Activated naive CD8-positive, alpha-beta T cell treated with anti-CD3 and anti-CD28 coated beads for 36 hours (primary cell): Measurements from ENCODE around the gene PSMB5. TPM values are rescaled to one million over a fixed set of nuclear protein-coding genes. Genes with fewer than 3 reads are reported as not detected.

Experiments used
- DNase-seq: peaks from one replicate; pipeline ENCODE4 v3.0.0; 2021
- H3K27ac Mint-ChIP-seq: one replicate; pipeline ENCODE4 v1.8.0; 2022; ENCODE audit warnings: mild to moderate bottlenecking, moderate library complexity, mixed read lengths
- H3K27me3 Mint-ChIP-seq: one replicate; pipeline ENCODE4 v1.8.0; 2022; ENCODE audit warnings: mild to moderate bottlenecking, mixed read lengths
- H3K36me3 Mint-ChIP-seq: one replicate; pipeline ENCODE4 v1.8.0; 2021; ENCODE audit warnings: mild to moderate bottlenecking, mixed read lengths
- H3K4me1 Mint-ChIP-seq: one replicate; pipeline ENCODE4 v1.8.0; 2021; ENCODE audit warnings: mixed read lengths
- H3K4me3 Mint-ChIP-seq: one replicate; pipeline ENCODE4 v1.8.0; 2022; ENCODE audit warnings: mild to moderate bottlenecking, moderate library complexity, mixed read lengths
- H3K9me3 Mint-ChIP-seq: one replicate; pipeline ENCODE4 v1.8.0; 2022; ENCODE audit warnings: mixed read lengths
- total RNA-seq, 2 experiments: library from RNA; stranded (reverse); gene quantifications; one replicate each; pipeline ENCODE4 v1.2.3, GENCODE V29; 2021

The PSMB5 gene
- total RNA-seq, 2 experiments from 2014 or later, result 162 to 164 TPM

GRCh38 chr14:22981876-22982476 is 52.7 kb downstream of the PSMB5 start:
- H3K27me3 Mint-ChIP-seq, result peaks cover 4% of the 10 kb centered on the region
- H3K27ac Mint-ChIP-seq, result no peak overlapping the region
- H3K4me3 Mint-ChIP-seq, result no peak overlapping the region
- peak; percentile 11 for DNase-seq
- peaks cover 5% of the 10 kb centered on the region for H3K4me1 Mint-ChIP-seq
- H3K9me3 Mint-ChIP-seq, result no peaks in the 10 kb centered on the region
- H3K36me3 Mint-ChIP-seq, result no peaks in the 10 kb centered on the region

DNA sequence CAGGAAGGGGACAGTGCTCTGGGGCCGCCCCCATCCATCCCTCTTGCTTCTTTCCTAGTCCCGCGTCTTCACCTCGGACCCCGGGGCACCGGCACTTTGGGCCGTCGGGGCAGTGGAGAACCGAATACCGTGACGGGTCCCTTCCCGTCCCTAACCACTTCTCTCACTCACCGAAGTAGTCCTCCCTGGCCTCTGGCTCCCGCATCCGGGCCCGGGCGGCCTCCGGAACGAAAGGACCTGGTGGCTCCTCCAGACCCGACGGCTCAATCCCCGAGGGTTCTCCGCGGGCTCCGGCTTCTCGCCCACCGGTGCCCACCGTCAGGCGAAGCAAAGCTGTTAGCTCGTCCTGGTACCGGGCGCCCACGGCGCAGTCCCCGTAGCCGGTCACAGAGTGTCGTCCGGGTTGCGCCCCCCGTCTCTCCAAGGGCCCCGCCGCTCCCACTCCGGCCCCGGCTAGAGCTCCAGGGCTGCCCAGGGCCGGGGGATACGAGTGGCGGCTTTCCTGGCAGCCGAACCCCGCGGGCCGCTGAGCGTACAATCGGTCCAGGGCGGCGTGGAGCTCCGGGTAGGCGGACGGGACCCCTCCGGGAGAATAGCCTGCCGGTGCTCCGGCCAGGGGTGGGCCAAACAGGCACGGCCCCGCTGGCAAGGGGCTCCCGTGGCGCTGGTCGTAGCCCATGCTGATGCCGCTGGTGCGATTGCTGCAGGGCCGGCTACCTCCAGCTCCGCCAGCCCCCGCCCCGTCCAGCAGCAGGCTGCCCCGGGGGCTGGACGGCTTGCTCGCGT is 53.4 kb downstream of the PSMB5 start:
- Mint-ChIP-seq H3K9me3 (no peaks in the 10 kb centered on the region), H3K4me3 (peak overlapping the region; percentile 35), H3K4me1 (peaks cover 5% of the 10 kb centered on the region), H3K36me3 (no peaks in the 10 kb centered on the region), H3K27ac (no peak overlapping the region), H3K27me3 (peaks cover 4% of the 10 kb centered on the region)
- peak; percentile 12 for DNase-seq

DNA sequence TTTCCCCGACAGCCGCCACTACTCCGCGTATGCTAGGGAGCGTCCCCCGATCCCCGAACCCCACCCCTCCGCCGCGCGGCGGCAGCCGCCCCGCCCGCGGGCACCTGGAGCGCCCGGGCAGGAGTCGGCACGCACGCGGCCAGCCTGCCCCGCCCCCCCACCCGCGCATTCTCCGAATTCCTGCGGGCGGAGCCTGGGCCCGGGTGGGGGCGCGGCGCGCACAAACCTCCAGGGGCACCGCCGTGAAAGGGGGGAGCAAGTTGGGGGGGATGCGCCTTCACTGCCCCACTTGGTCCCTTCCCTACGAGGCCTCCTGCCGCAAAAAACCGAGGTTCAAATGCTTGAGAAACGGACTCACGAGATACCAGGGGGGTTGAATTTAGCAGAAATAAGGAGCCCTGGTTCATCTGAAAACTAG is 54.0 kb downstream of the PSMB5 start:
- Mint-ChIP-seq H3K4me1 (peaks cover 5% of the 10 kb centered on the region), H3K27me3 (peaks cover 4% of the 10 kb centered on the region), H3K4me3 (peak overlapping the region; percentile 35), H3K27ac (no peak overlapping the region), H3K9me3 (no peaks in the 10 kb centered on the region), H3K36me3 (no peaks in the 10 kb centered on the region)
- DNase-seq, result peak; percentile 36

- H3K27me3 Mint-ChIP-seq, result peaks cover 4% of the 10 kb centered on the region
- no peaks in the 10 kb centered on the region for H3K9me3 Mint-ChIP-seq
- H3K4me3 Mint-ChIP-seq, result peak overlapping the region; percentile 12
- H3K4me1 Mint-ChIP-seq, result peaks cover 5% of the 10 kb centered on the region
- peak overlapping the region; percentile 7 for H3K27ac Mint-ChIP-seq
- DNase-seq, result no peak
- H3K36me3 Mint-ChIP-seq, result no peaks in the 10 kb centered on the region
Measured at GRCh38 chr14:22979748-22980392, 54.8 kb downstream of the PSMB5 start.

GRCh38 chr14:22978981-22979671 is 55.6 kb downstream of the PSMB5 start:
- no peak overlapping the region for H3K4me3 Mint-ChIP-seq
- peaks cover 4% of the 10 kb centered on the region for H3K27me3 Mint-ChIP-seq
- no peak for DNase-seq
- H3K27ac Mint-ChIP-seq, result no peak overlapping the region
- no peaks in the 10 kb centered on the region for H3K36me3 Mint-ChIP-seq
- peaks cover 5% of the 10 kb centered on the region for H3K4me1 Mint-ChIP-seq
- H3K9me3 Mint-ChIP-seq, result no peaks in the 10 kb centered on the region

DNA sequence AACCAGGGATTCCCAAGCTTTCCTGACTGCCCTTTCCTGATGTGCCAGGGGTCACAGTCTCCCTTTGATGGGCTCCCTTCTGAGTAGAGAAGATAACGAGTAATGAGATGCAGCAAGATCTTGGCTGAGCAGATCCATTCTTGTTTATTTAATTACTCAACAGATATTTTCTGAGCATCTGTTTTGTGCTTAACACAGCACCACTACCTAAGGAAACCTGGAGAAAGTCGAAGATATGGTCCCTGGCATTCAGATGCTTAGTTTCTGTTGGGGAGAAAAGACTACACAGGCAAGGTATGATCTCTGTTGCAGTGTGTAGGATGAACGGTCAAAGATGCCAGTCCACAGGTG is 56.2 kb downstream of the PSMB5 start:
- Mint-ChIP-seq H3K9me3 (no peaks in the 10 kb centered on the region), H3K4me3 (no peak overlapping the region), H3K36me3 (no peaks in the 10 kb centered on the region), H3K27me3 (peaks cover 4% of the 10 kb centered on the region), H3K27ac (no peak overlapping the region), H3K4me1 (peaks cover 5% of the 10 kb centered on the region)
- no peak for DNase-seq

DNA sequence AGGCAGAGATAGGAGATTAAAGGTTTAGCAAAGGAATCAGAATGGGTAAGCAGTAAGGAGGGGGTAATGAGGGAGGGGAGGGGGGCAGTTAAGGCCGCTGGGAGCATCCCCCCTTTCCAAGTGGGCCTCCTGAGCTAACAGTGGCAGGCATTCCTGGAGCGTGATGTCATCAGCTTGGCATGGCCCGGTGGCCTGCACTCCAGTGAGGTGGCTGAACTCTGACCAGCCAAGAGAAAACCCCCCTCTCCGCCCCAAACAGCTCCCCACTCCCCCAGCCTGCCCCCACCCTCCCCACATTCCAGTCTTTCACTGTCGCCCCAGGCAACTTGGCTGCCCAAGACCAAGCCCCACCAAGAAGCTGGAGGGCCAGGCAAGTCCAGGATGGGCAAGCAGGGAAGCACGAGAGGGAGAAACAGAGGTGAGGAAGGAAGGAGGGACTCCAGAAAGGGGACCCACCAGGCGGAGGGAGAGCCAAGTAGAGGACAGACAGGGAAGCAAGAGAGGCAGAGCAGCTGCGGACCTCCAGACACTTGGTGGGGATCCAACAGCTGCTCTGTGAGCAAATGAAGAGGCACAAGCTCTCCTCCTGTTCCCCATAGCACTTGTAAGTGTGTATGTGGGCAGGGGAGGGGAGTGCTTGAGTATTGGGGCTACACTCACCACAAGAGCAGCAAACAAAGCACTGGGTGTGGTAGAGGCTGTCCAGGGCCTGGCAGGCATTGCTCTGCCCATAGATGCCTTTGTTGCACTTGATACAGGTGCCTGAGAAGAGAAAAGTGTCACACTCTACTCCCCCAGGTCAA is 56.8 kb downstream of the PSMB5 start:
- no peaks in the 10 kb centered on the region for H3K36me3 Mint-ChIP-seq
- H3K4me1 Mint-ChIP-seq, result peaks cover 5% of the 10 kb centered on the region
- H3K9me3 Mint-ChIP-seq, result no peaks in the 10 kb centered on the region
- H3K27ac Mint-ChIP-seq, result no peak overlapping the region
- H3K27me3 Mint-ChIP-seq, result peaks cover 4% of the 10 kb centered on the region
- H3K4me3 Mint-ChIP-seq, result no peak overlapping the region
- no peak for DNase-seq

DNA sequence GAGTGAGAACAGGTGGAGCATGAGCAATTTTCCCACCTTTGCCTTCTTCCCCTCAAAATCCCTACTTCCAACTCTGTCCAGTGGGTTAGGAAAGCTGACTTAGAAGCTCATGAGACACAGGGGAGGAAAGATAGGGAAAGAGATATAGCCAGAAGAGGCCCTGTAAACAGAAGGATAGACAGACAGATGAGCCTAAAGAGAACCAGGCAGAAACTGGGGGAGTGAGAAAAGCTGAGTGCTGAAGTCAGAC is 57.3 kb downstream of the PSMB5 start:
- Mint-ChIP-seq H3K4me1 (peaks cover 5% of the 10 kb centered on the region), H3K27ac (no peak overlapping the region), H3K36me3 (no peaks in the 10 kb centered on the region), H3K4me3 (no peak overlapping the region), H3K27me3 (peaks cover 4% of the 10 kb centered on the region), H3K9me3 (no peaks in the 10 kb centered on the region)
- no peak for DNase-seq

GRCh38 chr14:22976620-22977433 is 57.9 kb downstream of the PSMB5 start:
- no peak overlapping the region for H3K27ac Mint-ChIP-seq
- H3K36me3 Mint-ChIP-seq, result no peaks in the 10 kb centered on the region
- H3K9me3 Mint-ChIP-seq, result no peaks in the 10 kb centered on the region
- peaks cover 4% of the 10 kb centered on the region for H3K27me3 Mint-ChIP-seq
- H3K4me3 Mint-ChIP-seq, result no peak overlapping the region
- no peak for DNase-seq
- H3K4me1 Mint-ChIP-seq, result peaks cover 5% of the 10 kb centered on the region

Other genes starting within 250 kb of the PSMB5 start
- 1 to 10 TPM in 1 of 2 experiments, under 1 TPM in 1; 0.56 to 1.0 TPM for gene SLC7A7, start 219.5 kb downstream of the PSMB5 start, total RNA-seq
- 100 to 1,000 TPM; 154 to 170 TPM for gene MRPL52, start 205.0 kb downstream of the PSMB5 start, total RNA-seq
- 1 to 10 TPM; 1.1 to 1.8 TPM for gene MMP14, start 198.3 kb downstream of the PSMB5 start, total RNA-seq
- 10 to 100 TPM; 17.6 to 18.7 TPM for gene LRP10, start 163.2 kb downstream of the PSMB5 start, total RNA-seq
- gene REM2, start 151.7 kb downstream of the PSMB5 start, total RNA-seq, result under 1 TPM; 0.14 to 0.19 TPM
- gene RBM23, start 115.8 kb downstream of the PSMB5 start, total RNA-seq, result 10 to 100 TPM; 66.2 to 67.2 TPM
- 100 to 1,000 TPM; 169 to 190 TPM for gene PRMT5, start 105.5 kb downstream of the PSMB5 start, total RNA-seq
- gene HAUS4, start 77.8 kb downstream of the PSMB5 start, total RNA-seq, result 10 to 100 TPM; 51.9 to 53.6 TPM
- gene AJUBA, start 52.3 kb downstream of the PSMB5 start, total RNA-seq, result 1 to 10 TPM in 1 of 2 experiments, under 1 TPM in 1; 0.90 to 1.0 TPM
- gene C14orf93, start 24.8 kb downstream of the PSMB5 start, total RNA-seq, result 10 to 100 TPM; 10.5 to 11.1 TPM
- gene PSMB11, start 7.3 kb upstream of the PSMB5 start, total RNA-seq, result not detected
- under 1 TPM; 0.49 to 0.52 TPM for gene CDH24, start 22.6 kb upstream of the PSMB5 start, total RNA-seq
- gene ACIN1, start 60.2 kb upstream of the PSMB5 start, total RNA-seq, result 100 to 1,000 TPM; 160 to 174 TPM
- gene C14orf119, start 60.6 kb upstream of the PSMB5 start, total RNA-seq, result 10 to 100 TPM; 52.0 to 57.0 TPM
- not detected for gene CIROP, start 70.1 kb upstream of the PSMB5 start, total RNA-seq
- under 1 TPM; 0.45 to 0.68 TPM for gene CEBPE, start 84.4 kb upstream of the PSMB5 start, total RNA-seq
- gene SLC7A8, start 148.8 kb upstream of the PSMB5 start, total RNA-seq, result 1 to 10 TPM; 2.5 to 2.8 TPM
- not detected for gene RNF212B, start 203.0 kb upstream of the PSMB5 start, total RNA-seq